Astrocyte (in vitro differentiated cells and primary cell): ENCODE data around the gene ATP5F1B.

Source experiments
- CTCF ChIP-seq: IDR thresholded peaks from 2 replicates; pipeline ENCODE4 v1.5.1; 2011; ENCODE audit warnings: low read depth, mild to moderate bottlenecking, inconsistent platforms, low read length, moderate library complexity; ENCODE audit not compliant: insufficient read depth
- EZH2 ChIP-seq: IDR thresholded peaks from 2 replicates; pipeline ENCODE4 v1.6.1; 2012; ENCODE audit warnings: mild to moderate bottlenecking, low read length, inconsistent platforms; ENCODE audit not compliant: insufficient read depth

DNA sequence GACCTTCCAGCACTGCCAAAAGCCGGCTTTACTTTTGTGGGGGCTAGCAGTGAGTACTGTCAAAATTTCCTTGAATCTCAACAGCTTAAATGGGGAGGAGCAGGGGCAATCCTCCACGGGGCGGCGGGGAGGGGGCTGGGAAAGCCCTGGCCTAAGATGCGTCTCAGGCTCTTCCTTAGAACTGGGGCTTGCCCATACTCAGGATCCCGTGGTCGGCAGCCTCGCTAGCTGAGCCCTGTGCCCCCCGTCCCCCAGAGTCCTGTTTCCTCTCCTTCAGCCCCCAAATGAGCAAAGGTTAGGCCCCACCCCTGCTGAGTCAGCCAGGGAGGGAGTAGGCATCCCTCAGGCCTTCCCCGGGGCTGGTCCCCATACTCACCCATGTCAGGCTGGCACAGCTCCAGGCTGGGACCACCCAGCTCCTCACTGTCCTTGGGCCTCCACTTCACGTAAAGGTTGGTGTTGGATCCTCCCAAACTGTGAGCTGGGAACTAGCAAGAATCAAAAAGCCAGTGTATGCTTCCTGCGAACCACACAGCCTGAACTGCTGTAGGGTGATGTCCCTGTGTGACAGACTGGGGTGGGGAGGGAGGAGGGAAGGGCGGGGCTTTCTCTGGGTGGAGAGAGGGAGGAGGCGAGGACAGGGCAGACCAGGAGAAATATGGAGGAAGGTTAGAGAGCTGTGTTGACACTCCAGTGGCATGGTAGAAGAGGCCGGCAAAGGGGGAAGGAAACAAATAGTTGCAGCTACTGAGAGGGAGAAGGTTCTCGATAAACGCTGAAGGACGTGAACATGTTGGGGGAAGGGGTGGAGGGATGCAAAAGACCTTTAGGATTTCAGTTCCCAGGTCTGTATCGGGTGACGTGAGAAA, 9.7 kb downstream of the ATP5F1B start:
- TF ChIP-seq CTCF (no peak), EZH2 (no peak)
